GM19372 (cell line): ENCODE data around the gene ARHGAP19.

Experiments
- ATAC-seq: cut with Tn5 transposase; IDR thresholded peaks from one replicate; pipeline ENCODE4 v1.9.1; 2021; ENCODE audit warnings: mild to moderate bottlenecking, low read depth, moderate library complexity; ENCODE audit not compliant: unreplicated experiment

Gene ARHGAP19, protein sequence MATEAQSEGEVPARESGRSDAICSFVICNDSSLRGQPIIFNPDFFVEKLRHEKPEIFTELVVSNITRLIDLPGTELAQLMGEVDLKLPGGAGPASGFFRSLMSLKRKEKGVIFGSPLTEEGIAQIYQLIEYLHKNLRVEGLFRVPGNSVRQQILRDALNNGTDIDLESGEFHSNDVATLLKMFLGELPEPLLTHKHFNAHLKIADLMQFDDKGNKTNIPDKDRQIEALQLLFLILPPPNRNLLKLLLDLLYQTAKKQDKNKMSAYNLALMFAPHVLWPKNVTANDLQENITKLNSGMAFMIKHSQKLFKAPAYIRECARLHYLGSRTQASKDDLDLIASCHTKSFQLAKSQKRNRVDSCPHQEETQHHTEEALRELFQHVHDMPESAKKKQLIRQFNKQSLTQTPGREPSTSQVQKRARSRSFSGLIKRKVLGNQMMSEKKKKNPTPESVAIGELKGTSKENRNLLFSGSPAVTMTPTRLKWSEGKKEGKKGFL

DNA sequence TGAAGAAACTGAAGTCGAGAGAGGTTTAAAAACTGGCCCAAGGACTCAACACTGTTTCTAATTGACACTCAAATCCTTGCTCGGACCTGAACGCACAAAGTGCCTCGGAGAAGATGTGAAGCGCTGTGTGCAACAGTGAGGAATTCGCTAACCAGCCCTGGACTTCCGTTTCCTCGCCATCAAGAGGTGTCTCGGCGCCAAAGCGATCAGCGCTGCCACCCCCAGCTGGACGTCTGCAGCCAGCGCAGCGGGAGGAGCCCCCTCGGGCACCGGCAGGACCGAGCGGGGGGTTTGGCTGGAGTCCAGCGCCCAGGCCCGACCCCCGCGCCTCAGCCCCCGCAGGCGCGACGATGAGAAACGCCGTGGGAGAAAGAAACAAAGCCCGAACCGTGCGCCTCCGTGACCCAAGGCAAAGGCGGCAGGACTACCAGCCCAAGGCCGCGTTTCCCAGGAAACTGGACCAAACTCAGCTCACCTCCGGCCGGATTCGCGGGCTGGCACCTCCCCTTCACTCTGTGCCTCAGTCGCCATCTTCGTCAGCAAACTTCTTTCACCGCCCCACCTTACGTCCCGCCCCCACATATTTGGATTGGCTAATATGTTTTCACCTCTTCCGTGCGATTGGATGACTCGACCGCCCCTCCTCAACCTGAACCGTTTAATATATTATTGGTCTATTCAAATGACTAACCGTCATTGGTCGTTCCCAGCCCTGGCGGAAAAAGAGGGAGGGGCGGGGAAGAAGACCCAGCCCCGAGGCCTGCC lies at the start of gene ARHGAP19:
Gene ARHGAP19 (minus strand): TSS at position 541 of the 765 bp plus-strand sequence. CDS start 10 bp downstream, at position 531.
- peak; percentile 93 for ATAC-seq

DNA sequence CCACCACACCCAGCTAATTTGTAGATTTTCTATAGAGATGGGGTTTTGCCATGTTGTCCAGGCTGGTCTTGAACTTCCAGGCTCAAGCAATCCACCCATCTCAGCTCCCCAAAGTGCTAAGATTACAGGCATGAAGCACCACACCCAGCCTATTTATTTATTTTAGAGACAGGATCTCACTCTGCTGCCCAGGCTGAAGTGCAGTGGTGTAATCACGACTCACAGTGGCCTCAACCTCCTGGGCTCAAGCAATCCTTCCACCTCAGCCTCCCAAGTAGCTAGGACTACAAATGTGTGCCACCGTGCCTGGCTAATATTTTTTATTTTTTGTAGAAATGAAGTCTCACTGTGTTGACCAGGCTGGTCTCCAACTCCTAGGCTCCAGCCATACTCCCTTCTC lies 49.0 kb upstream of the ARHGAP19 start:
- ATAC-seq, result no peak

DNA sequence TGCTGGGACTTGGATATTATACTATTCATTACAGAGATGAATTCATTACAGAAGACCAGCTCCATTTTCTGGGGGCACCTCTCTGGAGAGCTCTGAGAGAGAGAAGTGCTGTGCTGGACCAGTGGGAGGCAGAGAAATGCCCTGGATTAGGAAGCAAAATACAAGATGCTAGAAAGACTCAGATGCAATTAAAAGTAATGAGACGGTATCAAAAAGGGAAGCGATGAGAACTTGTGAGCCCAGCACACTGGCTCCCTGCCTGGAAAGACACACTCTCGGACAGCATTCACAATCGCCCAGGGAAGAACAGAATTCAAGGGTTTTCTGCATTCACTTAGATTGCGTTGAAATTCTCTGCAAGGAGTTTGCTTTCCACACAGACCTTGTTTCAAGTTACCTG lies 45.6 kb upstream of the ARHGAP19 start:
- no peak for ATAC-seq

DNA sequence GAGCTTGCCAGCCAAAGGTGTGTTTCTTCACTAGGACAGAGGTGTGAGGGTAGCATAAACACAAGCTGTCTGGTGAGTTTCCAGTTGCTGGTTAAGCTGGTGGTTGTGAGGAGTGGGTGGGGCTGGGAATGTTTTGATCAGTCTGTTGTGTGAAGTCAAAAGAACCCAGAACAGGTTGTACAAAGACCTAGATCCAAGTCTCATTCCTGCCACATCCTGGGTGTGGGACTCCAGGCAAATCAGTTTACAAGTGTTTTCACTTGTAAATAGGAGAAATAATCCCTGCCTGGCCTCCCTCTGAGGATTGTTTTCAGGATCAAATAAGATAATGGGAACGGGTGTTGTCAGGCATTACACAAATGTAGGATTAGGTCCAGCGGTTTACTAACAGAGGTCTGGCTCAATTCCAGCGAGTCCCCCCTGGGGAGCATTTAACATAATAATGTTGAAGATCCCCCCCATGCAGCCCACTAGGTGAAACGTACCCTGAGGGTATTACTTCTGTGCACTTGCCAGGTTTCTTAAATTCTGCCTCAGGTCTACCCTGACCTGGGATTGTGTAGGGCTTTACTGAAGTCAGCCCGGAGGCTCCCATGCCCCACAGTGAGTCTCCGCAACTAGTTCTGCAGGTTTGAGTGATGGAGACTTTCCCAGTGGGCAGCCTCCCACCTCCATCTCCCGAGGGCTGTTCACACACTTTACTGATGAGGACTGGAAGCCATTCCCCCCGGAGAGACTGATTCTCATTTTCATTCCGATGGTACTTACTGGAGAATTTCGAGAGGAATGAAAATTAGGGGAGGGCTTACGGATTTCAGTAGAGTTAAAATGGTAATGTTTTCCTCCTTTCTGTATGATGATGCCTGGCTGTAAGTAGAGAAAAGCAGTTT lies 44.8 kb upstream of the ARHGAP19 start:
- ATAC-seq, result no peak

DNA sequence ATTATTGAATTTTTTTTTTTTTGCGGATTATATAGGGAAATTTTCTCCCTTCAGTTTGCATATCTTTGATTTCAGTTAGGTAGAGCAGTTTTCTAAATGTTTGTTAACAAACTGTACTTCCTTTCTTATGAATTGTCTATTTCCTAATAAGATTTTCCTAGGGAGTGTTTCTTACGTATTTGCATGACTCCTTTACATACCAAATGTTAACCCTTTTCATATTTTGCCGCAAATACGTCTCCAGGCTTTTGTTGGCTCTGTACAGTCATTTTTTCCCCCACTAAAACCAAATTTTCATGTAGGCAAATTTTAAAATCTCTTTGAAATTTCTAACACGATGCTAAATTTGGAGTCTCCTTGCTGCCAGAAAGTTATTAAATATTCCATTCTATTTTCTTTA lies 44.0 kb upstream of the ARHGAP19 start:
- ATAC-seq, result no peak

DNA sequence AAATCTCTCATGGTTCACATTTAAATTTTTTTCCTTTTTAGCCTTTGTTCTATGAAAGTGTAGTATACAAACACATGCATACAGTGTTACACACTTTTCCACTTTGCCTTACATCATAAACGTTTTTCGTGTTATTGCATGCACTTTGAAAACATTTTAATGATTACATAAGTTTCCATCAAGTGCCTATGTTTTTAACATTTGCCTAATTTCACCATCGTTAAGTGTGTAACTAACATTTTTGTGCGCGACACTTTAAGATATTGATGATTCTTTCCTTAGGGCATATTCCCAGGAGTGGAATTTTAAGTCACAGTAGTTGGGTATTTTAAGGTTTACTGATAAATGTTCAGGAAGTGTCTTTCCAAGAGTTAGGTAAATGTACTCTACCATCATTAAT lies 43.6 kb upstream of the ARHGAP19 start:
- no peak for ATAC-seq

DNA sequence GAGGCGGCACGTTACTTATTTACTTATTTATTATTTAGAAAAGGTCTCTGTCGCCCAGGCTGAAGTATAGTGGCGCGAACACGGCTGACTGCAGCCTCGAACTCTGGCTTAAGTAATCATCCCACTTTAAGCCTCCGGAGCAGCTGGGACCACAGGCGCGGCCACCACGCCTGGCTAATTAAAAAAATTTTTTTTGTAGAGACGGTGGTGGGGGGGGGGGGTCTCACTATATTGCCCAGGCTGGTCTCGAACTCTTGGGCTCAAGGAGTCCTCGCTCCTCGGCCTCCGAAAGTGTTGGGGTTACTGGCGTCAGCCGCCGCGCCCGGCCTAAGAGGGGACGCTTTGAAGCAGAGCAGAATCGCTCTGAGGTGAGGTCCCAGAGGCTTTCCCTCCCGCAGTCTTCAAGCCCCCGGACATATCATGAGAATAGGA lies 42.8 kb upstream of the ARHGAP19 start:
- ATAC-seq, result no peak

DNA sequence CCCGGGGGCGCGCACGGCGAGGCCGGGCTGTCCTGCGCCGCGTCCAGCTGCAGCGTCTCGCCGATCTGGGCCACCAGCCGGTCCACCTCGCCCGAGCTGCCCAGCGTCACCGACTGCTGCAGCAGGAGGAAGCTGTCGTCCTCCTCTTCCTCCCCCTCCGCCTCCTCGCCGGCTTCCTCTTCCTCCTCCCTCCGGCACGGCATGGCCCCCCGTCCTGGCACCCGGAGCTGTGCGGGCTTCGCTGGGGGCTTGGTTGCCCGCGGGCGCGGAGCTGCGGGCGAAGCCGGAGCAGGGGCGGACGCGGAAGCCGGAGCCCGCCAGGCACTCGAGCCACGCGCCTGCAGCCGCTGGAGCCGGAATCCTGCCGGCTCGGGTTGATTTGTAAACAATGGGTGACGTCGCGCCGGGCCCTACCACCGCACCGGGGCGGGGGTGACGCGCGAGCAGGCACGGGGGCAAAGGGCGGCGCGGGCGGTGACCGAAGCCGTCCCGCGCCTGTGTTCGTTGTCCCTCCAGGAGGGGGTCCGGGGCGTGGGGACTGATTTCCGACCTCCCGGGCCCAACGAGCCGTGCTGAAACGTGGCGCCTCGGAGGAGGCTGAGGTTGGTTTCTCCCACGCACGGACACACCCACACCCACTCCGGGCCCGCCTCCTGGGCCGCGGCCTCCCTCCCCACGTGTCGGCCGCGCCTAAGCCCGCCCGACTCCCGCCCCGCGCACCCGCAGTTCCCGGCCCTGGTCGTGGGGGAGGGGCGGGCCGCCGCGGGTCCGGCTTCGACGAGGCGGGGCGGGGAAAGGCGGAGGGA lies 42.1 kb upstream of the ARHGAP19 start, which contains the start of gene FRAT2:
Gene FRAT2 (minus strand): TSS at position 360 of the 806 bp plus-strand sequence. CDS start 157 bp downstream, at position 203.
- ATAC-seq, result peak; percentile 73

DNA sequence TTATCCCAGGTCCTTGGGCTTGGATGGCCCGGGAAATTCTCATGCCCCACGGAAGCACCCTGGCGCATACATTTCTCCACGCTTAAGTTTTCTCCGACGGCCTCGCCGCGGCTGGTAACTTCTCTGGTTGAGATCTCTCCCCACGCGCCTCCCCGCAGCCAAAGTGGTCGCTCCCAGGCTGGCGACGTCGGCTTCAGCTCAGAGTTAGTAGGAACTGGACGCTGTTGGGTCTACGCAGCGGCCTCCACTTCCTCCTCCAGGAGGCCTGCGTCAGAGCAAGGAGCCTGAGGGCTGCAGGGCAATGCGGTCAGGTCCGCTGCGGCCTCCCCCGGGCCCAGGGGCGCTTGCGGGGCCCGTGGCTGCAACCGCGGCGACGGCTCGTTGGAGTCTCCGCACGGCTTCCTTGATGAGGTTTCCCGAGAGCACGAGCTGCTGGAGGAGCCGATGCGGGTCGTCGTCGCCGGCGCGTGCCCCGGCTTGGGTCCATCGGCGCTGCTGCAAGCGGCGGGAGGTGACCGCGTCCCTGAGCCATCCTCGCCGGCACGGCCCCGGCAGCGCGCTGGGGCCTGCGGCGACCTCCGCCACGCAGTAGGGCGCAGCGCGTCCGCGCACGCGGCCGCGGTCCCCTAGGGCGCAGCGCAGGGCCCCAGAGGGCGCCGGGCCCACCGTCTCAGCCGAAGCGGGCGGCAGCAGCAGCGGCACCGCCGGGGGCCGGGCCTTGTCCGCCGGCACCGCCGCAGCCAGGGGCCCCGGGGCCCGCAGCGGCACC lies 41.3 kb upstream of the ARHGAP19 start:
- peak; percentile 22 for ATAC-seq

DNA sequence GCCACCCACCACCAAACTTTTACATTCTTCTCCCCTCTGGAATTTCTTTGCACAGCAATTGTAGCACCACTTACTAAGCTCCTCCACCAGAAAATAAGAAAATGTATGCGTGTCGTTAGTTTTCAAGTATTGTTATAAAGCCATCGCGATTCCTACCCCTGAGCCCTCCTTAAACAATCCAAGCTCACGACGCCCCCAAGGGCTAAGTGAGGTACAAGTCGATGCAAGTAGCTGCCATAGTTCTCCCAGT lies 40.8 kb upstream of the ARHGAP19 start:
- no peak for ATAC-seq

DNA sequence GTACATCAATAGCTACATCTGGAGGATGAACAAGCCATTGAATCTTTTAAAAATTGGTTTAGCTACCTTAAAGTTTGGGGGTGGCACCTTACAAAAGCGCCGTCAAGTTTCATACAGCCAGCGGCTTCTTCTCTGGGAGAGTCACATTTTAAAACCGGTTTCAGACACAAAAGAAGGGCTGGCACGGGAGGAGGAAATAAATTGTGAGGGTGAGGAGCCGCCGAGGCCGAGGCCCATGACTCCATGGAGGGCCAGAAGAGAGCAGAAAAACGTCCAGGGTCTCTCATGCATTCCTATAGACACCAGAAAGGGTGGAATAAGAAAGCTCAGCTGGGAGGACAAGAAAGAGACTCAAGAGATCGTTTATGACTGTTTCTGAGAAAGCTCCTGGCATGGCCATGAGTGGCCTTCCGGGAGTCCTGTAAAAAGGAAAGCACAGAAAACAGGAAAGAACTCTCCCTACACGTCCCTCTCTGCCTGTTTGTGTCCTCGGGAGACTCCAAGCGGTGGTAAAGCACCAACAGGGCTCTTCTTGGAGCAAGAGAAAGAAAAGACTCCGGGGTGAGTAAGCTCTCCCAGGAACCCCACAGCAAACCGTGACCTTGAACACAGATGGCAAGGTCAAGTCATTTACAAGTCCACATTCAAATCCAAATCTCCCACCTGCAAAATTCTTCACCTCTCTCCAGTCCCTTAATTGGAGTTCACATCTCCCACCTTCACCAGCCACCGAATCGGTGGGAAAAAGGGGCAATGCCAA lies 40.3 kb upstream of the ARHGAP19 start:
- no peak for ATAC-seq

DNA sequence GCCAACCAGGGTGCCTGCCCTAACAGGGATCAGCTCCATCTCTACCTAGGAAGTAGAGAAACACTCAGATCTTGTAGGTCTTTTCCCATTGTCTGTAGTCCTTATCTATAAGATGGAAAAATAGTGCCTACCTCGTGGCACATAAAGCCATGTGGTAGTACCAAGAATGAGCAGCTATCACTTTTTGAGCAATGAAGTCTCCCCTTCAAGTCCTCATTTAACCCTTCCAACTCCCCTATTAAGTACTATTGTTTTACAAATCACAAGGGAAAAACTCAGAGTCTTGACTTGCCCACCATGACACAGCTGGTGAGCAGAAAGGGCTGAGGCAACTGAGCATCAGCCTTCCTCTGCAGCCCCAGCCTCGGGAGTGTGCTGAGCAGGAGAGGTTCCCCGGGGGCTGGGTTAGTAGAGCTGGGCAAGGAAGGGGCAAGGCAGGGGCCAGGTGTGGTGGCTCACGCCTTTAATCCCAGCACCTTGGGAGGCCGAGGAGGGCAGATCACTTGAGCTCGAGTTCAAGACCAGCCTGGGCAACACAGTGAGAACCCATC lies 38.8 kb upstream of the ARHGAP19 start:
- ATAC-seq, result no peak

DNA sequence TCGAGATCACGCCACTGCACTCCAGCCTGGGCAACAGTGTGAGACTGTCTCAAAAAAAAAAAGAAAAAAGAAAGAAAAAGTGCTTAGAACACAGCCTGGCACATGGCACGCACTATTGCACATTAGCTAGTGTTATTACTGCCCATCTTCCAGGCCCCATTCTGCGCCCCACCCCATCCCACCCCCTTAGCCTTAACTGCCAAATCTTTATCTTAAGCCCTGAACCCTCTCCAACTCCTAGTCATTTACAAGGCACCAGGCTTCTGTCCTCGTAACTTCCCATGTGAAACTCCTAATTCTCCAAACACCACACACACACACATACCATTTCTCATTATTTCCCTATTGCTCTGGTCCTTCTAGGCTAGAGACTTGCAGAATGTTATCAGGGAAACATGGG lies 37.3 kb upstream of the ARHGAP19 start:
- ATAC-seq, result no peak

DNA sequence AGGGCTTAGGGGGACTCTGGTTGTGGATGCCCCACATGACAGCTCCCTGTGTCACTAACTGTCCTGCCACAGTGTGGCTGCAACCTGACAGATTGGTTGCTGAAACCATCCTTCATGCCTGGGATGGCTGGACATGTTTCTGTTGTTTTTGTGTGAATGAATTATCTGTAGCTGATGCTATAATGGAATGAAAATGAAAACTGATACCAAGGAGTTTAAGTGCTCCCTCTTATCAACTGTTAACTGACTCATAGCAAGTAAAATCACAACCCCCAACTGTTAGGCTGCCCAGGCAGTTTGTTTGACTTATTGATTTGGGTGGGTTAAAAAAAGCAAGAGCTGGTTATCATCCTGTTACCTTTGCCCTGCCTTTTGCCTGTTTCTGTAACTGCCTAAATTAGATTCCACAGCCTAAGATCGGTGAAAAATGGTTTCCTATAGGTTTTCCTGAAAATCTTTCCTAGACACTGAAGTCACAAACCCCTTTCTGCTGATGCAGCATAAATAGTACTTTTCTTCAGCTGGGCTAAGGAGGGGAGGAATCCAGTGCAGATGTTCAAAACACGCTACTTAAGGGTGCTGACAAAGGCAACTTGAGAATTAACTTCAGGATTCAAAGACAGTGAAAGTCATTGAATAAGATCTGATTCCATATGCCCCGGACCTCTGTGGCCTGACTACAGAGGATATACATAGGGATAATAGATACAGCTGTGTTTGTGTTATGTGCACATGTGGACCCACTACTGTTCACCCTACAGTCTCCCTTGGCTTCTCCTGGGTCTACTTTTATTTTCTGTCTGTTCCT lies 36.4 kb upstream of the ARHGAP19 start:
- no peak for ATAC-seq

DNA sequence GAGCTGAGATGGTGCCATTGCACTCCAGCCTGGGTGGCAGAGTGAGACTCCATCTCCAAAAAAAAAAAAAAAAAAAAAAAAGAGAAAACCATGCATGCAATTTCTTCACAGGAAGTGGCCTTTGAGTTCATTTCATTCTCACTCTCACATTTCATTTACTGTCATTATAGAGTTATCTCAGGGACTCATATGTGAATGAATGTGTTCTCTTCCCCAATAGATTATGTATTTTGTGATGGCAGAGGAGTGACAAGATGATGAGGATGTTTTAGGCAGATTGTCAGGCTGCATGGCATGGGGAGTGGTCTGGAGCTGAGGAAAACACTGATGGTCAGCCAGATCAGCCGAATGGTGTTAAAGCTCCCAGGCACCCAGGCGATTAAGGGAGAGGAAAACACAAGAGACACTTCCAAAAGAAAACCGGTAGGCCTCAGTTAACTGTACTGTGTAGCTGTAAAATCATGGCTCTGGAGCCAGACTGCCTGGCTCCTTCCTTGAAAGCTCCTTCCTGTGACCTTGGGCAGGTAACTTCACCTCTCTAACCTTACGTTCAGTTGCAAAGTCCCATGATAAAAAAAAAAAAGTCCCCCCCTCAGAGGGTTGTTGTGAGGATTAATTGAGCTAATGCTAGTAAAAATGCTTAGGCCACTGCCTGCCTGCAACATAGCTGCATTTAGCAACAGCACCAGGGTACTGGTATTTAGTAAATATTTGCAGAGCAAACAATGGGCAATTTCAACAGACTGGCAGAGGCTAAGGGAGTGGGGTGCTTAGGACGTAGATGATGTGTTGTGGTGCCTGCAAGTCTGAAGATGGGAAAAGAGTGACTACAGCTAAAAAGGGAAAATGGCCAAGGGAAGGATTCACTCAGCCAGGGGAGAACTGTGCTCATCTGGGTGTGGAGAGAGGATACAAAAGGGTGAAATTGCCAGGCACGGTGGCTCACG lies 35.2 kb upstream of the ARHGAP19 start:
- ATAC-seq, result no peak

DNA sequence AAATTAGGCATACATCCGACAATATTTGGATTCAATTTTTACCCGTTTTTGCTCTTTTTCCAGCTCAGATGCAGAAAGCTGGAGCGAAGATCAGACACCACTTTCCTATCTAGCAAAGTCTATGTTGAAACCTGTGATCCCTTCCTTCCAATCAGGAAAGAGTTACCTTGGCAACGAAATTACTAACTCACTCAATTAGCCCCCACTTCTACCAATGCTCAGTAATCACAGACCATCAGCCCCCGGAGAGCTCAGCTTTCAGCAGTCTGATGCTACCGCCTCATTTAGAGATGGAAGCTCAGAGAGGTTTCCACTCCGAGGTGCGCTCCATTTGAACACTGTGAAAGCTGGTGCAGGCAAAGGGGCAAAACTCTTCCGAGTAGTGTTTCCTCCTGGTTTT lies 33.3 kb upstream of the ARHGAP19 start:
- no peak for ATAC-seq
